Embryonic facial prominence (tissue), 1 donor: Measurements from ENCODE around the gene AP2A2.

Source experiments
- DNase-seq: peaks from one replicate; pipeline ENCODE4 v3.0.0-alpha.2; 2016; ENCODE audit errors: extremely low spot score

Gene AP2A2

GRCh38 chr11:1041936-1042608, 116.4 kb downstream of the AP2A2 start:
- DNase-seq, result no peak

- DNase-seq, result no peak
Measured at GRCh38 chr11:1042626-1043562, 117.2 kb downstream of the AP2A2 start.

GRCh38 chr11:1043563-1044096, 118.0 kb downstream of the AP2A2 start:
- DNase-seq, result no peak

GRCh38 chr11:1044160-1044559, 118.5 kb downstream of the AP2A2 start:
- no peak for DNase-seq

- DNase-seq, result no peak
Measured at GRCh38 chr11:1047595-1048156, 122.0 kb downstream of the AP2A2 start.

- no peak for DNase-seq
Measured at GRCh38 chr11:1048375-1049070, 122.9 kb downstream of the AP2A2 start.

- DNase-seq, result no peak
Measured at GRCh38 chr11:1049071-1049405, 123.4 kb downstream of the AP2A2 start.

- DNase-seq, result no peak
Measured at GRCh38 chr11:1049431-1049891, 123.8 kb downstream of the AP2A2 start.

- DNase-seq, result no peak
Measured at GRCh38 chr11:1049911-1050580, 124.4 kb downstream of the AP2A2 start.

- no peak for DNase-seq
Measured at GRCh38 chr11:1050581-1051355, 125.1 kb downstream of the AP2A2 start.

- no peak for DNase-seq
Measured at GRCh38 chr11:1051356-1052132, 125.9 kb downstream of the AP2A2 start.

- no peak for DNase-seq
Measured at GRCh38 chr11:1052133-1053011, 126.7 kb downstream of the AP2A2 start.

- no peak for DNase-seq
Measured at GRCh38 chr11:1053121-1053901, 127.6 kb downstream of the AP2A2 start.

GRCh38 chr11:1054143-1055108, 128.8 kb downstream of the AP2A2 start:
- DNase-seq, result no peak

GRCh38 chr11:1055109-1055703, 129.5 kb downstream of the AP2A2 start:
- DNase-seq, result no peak
